Stomach (tissue), 9 donors: ENCODE measurements around the gene RAB43. TPM values are rescaled to one million over a fixed set of nuclear protein-coding genes. Genes with fewer than 3 reads are reported as not detected.

ENCODE experiments used
- DNase-seq, 2 donors: peaks; one replicate each; pipeline versions ENCODE4 v3.0.0 to v3.0.0-alpha.2; 2013 to 2019
- H3K27ac ChIP-seq, 5 donors: fragments of 200-600 bp in 4 of 5; sonication (generic) in 4 of 5; one replicate each; pipeline ENCODE4 v1.5.1; 2013 to 2019; ENCODE audit warnings: mild to moderate bottlenecking in 1 of 5, moderate library complexity in 1 of 5
- H3K27me3 ChIP-seq, 3 donors: fragments of 200-600 bp; sonication (generic); one replicate each; pipeline ENCODE4 v1.5.1; 2017 to 2019; ENCODE audit warnings: mixed run types in 1 of 3
- H3K36me3 ChIP-seq, 4 donors: fragments of 200-600 bp; sonication (generic); 1 replicate in 3 of 4; 2 replicates in 1 of 4; pipeline ENCODE4 v1.5.1; 2016 to 2019
- H3K4me1 ChIP-seq, 4 donors: fragments of 200-600 bp; sonication (generic); one replicate each; pipeline ENCODE4 v1.5.1; 2016 to 2019
- H3K4me3 ChIP-seq, 4 donors: fragments of 200-600 bp; sonication (generic) in 3 of 4; one replicate each; pipeline ENCODE4 v1.5.1; 2016 to 2019; ENCODE audit warnings: mild to moderate bottlenecking in 1 of 4
- H3K9me3 ChIP-seq, 4 donors: fragments of 200-600 bp; sonication (generic); one replicate each; pipeline ENCODE4 v1.5.1; 2016 to 2019
- CTCF ChIP-seq, 7 experiments: fragments of 450-650 bp in 4 of 7; fragments of 200-600 bp in 3 of 7; sonication (generic) in 3 of 7; IDR thresholded peaks; one replicate each; pipeline ENCODE4 v1.5.1; 2016 to 2019; ENCODE audit warnings: antibody characterized with exemption in 7 of 7, control low read depth in 2 of 7, mild to moderate bottlenecking in 1 of 7
- EP300 ChIP-seq: sonication (generic); formaldehyde crosslinking; IDR thresholded peaks from one replicate; pipeline ENCODE4 v1.6.1; 2017; ENCODE audit warnings: antibody characterized with exemption
- POLR2A ChIP-seq, 4 donors: fragments of 450-650 bp; IDR thresholded peaks; one replicate each; pipeline ENCODE4 v1.6.1; 2016; ENCODE audit warnings: antibody characterized with exemption in 4 of 4, control low read depth in 2 of 4, mild to moderate bottlenecking in 1 of 4, moderate library complexity in 1 of 4
- POLR2AphosphoS5 ChIP-seq, 3 donors: sonication (generic); formaldehyde crosslinking; IDR thresholded peaks; one replicate each; pipeline ENCODE4 v1.6.1; 2016; ENCODE audit warnings: antibody characterized with exemption in 3 of 3
- WGBS, 5 donors: extraction: QIAGEN DNeasy Blood & Tissue Kit in 3 of 5; methylation state at CpG; one replicate each; pipeline versions ENCODE4 v1.1.5 to v1.1.7; 2013 to 2018; 5-methylcytosine and 5-hydroxymethylcytosine counted together
- intact Hi-C: fragments of 100-400 bp; cut with DNase I; formaldehyde crosslinking; loops from one replicate; pipeline ENCODE4 v1.15.1; 2023; ENCODE audit warnings: low total_unique reads
- polyA plus RNA-seq, 3 donors: library from polyadenylated mRNA; stranded (reverse); fragments of 200-250 nt; gene quantifications; one replicate each; pipeline ENCODE4 v1.2.3, GENCODE V29; 2013
- total RNA-seq, 5 donors: library from RNA; depleted of rRNA; stranded (reverse); fragments of >200 nt; gene quantifications; one replicate each; pipeline versions ENCODE4 v1.1.0 to v1.2.3, GENCODE V29; 2014 to 2016
- donor health status: healthy with polysubstance abuse.
- donor health status: Bipolar disorder and iron deficiency.
- donor health status: healthy.

Gene RAB43
- total and polyA plus RNA-seq, 8 donors, result 4.3 to 70.6 (median 17.4) TPM

DNA sequence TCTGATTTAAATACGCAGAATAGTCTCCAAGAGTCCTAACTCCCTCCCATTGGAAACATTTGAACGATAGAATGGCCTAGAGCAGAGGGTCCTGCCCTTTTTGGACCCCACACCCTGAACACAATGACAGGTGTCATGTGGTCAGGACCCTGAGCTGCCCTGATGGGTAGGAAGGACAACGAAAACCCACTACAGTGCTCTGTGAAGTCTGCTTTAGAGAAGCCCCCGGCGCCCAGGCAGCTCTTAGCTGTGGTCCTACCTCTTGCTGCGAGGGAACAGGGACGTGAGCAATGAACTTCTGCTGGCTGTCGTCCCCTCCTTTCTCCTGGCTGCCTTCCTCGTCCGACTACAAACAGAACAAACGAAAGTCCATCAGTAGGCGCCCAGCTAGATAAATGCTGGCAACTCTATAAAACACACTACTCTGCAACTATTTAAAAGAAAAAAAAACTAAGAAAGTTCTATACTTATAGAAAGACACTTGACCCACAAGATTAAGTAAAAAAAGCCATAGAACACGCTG lies 8.7 kb upstream of the RAB43 start:
- H3K27ac ChIP-seq, result no peak overlapping the region
- DNase-seq, result no peak
- H3K4me1 ChIP-seq, result peaks cover 0 to 11% (median 5%) of the 10 kb centered on the region in 4 donors
- H3K9me3 ChIP-seq, result no peaks in the 10 kb centered on the region
- peaks cover 61 to 94% (median 87%) of the 10 kb centered on the region in 4 donors for H3K36me3 ChIP-seq
- no peak for TF ChIP-seq POLR2A (IDR thresholded peaks at IDR 0.05)
- no peak for TF ChIP-seq CTCF (IDR thresholded peaks at IDR 0.05)
- TF ChIP-seq POLR2AphosphoS5 (IDR thresholded peaks at IDR 0.05), result no peak
- no peak for TF ChIP-seq EP300
- no peak overlapping the region for H3K4me3 ChIP-seq
- intact Hi-C loops, result no loop called here
- H3K27me3 ChIP-seq, result no peaks in the 10 kb centered on the region
- WGBS, 5 donors, result 75 to 88% (median 79%) methylated on average over 13 of the region's 13 CpGs

GRCh38 chr3:129128357-129129155 lies 7.0 kb upstream of the RAB43 start:
- no peaks in the 10 kb centered on the region for H3K27me3 ChIP-seq
- no peaks in the 10 kb centered on the region for H3K9me3 ChIP-seq
- intact Hi-C loops, result no loop called here
- no peak for DNase-seq
- H3K36me3 ChIP-seq, result peaks cover 43 to 76% (median 69%) of the 10 kb centered on the region in 4 donors
- H3K4me3 ChIP-seq, result no peak overlapping the region
- no peak overlapping the region for H3K27ac ChIP-seq
- no peak for TF ChIP-seq CTCF (IDR thresholded peaks at IDR 0.05)
- TF ChIP-seq EP300, result no peak
- TF ChIP-seq POLR2AphosphoS5 (IDR thresholded peaks at IDR 0.05), result no peak
- TF ChIP-seq POLR2A (IDR thresholded peaks at IDR 0.05), result no peak
- peaks cover 2 to 13% (median 7%) of the 10 kb centered on the region in 4 donors for H3K4me1 ChIP-seq
- WGBS, 5 donors, result 91 to 96% (median 95%) methylated on average over 16 of the region's 16 CpGs

DNA sequence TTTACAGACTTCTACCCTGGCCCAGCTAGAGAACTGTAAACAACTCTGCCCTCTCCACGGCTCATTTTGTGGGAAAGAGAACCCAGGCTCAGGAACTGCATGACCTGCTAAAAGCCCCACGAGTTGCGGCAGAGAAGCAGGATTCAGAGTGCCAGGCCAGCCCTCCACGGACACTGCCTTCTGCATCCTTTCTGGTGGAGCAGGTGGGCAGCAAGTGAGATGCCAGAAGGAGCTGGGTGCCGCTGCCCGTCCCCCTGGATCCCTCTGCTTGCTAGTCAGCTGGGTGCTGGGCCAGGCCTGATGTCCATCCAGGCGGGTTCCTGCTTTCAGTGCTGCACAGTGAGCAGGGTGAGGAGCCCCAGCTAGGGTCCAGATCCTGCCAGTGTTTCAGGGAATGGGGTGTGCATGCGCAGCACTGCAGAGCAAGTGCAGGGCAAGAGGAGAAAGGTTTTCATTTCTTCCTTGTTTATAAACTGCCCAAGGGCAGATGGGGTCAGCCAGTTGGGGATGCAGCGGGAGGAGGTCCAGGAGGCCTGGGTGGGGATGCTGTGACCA lies 5.2 kb upstream of the RAB43 start:
- peaks cover 14 to 30% (median 24%) of the 10 kb centered on the region in 4 donors for H3K4me1 ChIP-seq
- no peaks in the 10 kb centered on the region for H3K9me3 ChIP-seq
- no peak overlapping the region for H3K4me3 ChIP-seq
- H3K27ac ChIP-seq, result peak overlapping the region in 2 of 5 donors; percentile 16 to 30
- H3K27me3 ChIP-seq, result no peaks in the 10 kb centered on the region
- TF ChIP-seq POLR2AphosphoS5 (IDR thresholded peaks at IDR 0.05) (no peak), EP300 (no peak), CTCF (IDR thresholded peaks at IDR 0.05) (no peak)
- H3K36me3 ChIP-seq, result peaks cover 26 to 59% (median 51%) of the 10 kb centered on the region in 4 donors
- DNase-seq, result no peak
- WGBS, 5 donors, result 64 to 82% (median 75%) methylated on average over 7 to 9 of the region's 9 CpGs
- intact Hi-C loops, result no loop called here

GRCh38 chr3:129123314-129124060 lies 1.9 kb upstream of the RAB43 start:
- intact Hi-C loops, result no loop called here
- WGBS, 5 donors, result 44 to 57% (median 50%) methylated on average over 5 of the region's 5 CpGs
- TF ChIP-seq POLR2AphosphoS5 (IDR thresholded peaks at IDR 0.05), result no peak
- no peak for TF ChIP-seq POLR2A (IDR thresholded peaks at IDR 0.05)
- no peak for TF ChIP-seq EP300
- no peak for TF ChIP-seq CTCF (IDR thresholded peaks at IDR 0.05)

More at GRCh38 chr3:129123314-129124060, 1.9 kb upstream of the RAB43 start:
- Histone ChIP-seq H3K4me1 (peaks cover 33 to 49% (median 46%) of the 10 kb centered on the region in 4 donors), H3K9me3 (no peaks in the 10 kb centered on the region), H3K36me3 (peaks cover 4 to 25% (median 19%) of the 10 kb centered on the region in 4 donors), H3K27ac (peak overlapping the region; percentile 39 to 97 (median 96)), H3K27me3 (no peaks in the 10 kb centered on the region), H3K4me3 (no peak overlapping the region)
- DNase-seq, result peak in 1 of 2 donors; percentile 47
